ENCODE results near the gene CCDC15.

CCDC15 gene

GRCh38 chr11:125090816-125091215, 136.8 kb downstream of the CCDC15 start:
- H3K4me2 ChIP-seq (ENCODE audit: low read length): no peak overlapping the region
- TF ChIP-seq EZH2 (IDR thresholded peaks at IDR 0.05; ENCODE audit: borderline replicate concordance, low read length): no peak
- TF ChIP-seq CTCF (IDR thresholded peaks at IDR 0.05; ENCODE audit: low read length): no peak
- no peak overlapping the region for H3K9ac ChIP-seq (ENCODE audit: low read length)
- no peak overlapping the region for H2AFZ ChIP-seq (ENCODE audit: low read length)
- H3K4me1 ChIP-seq (ENCODE audit: insufficient read depth, low read length, severe bottlenecking): no peaks in the 10 kb centered on the region
- no peaks in the 10 kb centered on the region for H3K9me2 ChIP-seq (ENCODE audit: low read depth, low read length)
- H3K36me3 ChIP-seq (ENCODE audit: insufficient read depth, low read length): no peaks in the 10 kb centered on the region
- H3F3A ChIP-seq (ENCODE audit: insufficient read depth, low read length): no peaks in the 10 kb centered on the region
- H3K27ac ChIP-seq (ENCODE audit: low read depth, low read length, poor library complexity, severe bottlenecking): no peak overlapping the region
- no peaks in the 10 kb centered on the region for H3K27me3 ChIP-seq (ENCODE audit: insufficient read depth, low read length)
- no peaks in the 10 kb centered on the region for H4K20me1 ChIP-seq (ENCODE audit: insufficient read depth, low read length)
- no peaks in the 10 kb centered on the region for H3K9me3 ChIP-seq (ENCODE audit: low read length)
- H3K4me3 ChIP-seq (ENCODE audit: low read depth, low read length, poor library complexity, severe bottlenecking): no peak overlapping the region
- H3K79me2 ChIP-seq (ENCODE audit: insufficient read depth, low read length): no peaks in the 10 kb centered on the region
